Stimulated activated CD8-positive, alpha-beta memory T cell treated with anti-CD3 and anti-CD28 coated beads, Interleukin-2, amount 100 ng/mL, for 48 hours (primary cell): Measurements from ENCODE around the gene RAB3C.
"Not testable (repeated sequence)": the region's sequence is repeated elsewhere in the genome, so short reads cannot be mapped to it uniquely, and the experiment has no call there.

ENCODE experiments used
- DNase-seq, 2 donors: peaks; one replicate each; pipeline ENCODE4 v3.0.0-alpha.2; 2020; ENCODE audit warnings: low read depth in 2 of 2

The RAB3C gene

GRCh38 chr5:58602889-58603288 lies 20.0 kb downstream of the RAB3C start:
- not testable (repeated sequence) for DNase-seq

- no peak for DNase-seq
These were observed 23.2 kb downstream of the RAB3C start for GRCh38 chr5:58606064-58606463.

- DNase-seq = no peak
These were observed 33.1 kb downstream of the RAB3C start for GRCh38 chr5:58615972-58616371.

GRCh38 chr5:58617241-58617640 lies 34.4 kb downstream of the RAB3C start:
- no peak for DNase-seq

- no peak for DNase-seq
These were observed 37.5 kb downstream of the RAB3C start for GRCh38 chr5:58620336-58620735.

GRCh38 chr5:58622936-58623871 lies 40.3 kb downstream of the RAB3C start:
- no peak for DNase-seq

- DNase-seq = no peak
These were observed 45.8 kb downstream of the RAB3C start for GRCh38 chr5:58628626-58629025.

- no peak for DNase-seq
These were observed 46.6 kb downstream of the RAB3C start for GRCh38 chr5:58629271-58630159.

GRCh38 chr5:58631895-58632294 lies 49.0 kb downstream of the RAB3C start:
- no peak for DNase-seq

GRCh38 chr5:58635416-58635815 lies 52.5 kb downstream of the RAB3C start:
- no peak for DNase-seq

GRCh38 chr5:58640011-58640410 lies 57.1 kb downstream of the RAB3C start:
- DNase-seq = no peak

- no peak for DNase-seq
These were observed 58.7 kb downstream of the RAB3C start for GRCh38 chr5:58641533-58641932.

GRCh38 chr5:58648846-58649245 lies 66.0 kb downstream of the RAB3C start:
- no peak for DNase-seq

GRCh38 chr5:58649716-58650115 lies 66.8 kb downstream of the RAB3C start:
- DNase-seq = no peak

- no peak for DNase-seq
These were observed 70.6 kb downstream of the RAB3C start for GRCh38 chr5:58653521-58653920.

GRCh38 chr5:58666141-58666540 lies 83.3 kb downstream of the RAB3C start:
- no peak for DNase-seq

- DNase-seq = no peak
These were observed 84.0 kb downstream of the RAB3C start for GRCh38 chr5:58666598-58667581.

- no peak for DNase-seq
These were observed 87.7 kb downstream of the RAB3C start for GRCh38 chr5:58670582-58670981.

GRCh38 chr5:58671155-58671554 lies 88.3 kb downstream of the RAB3C start:
- DNase-seq = no peak

- DNase-seq = no peak
These were observed 89.6 kb downstream of the RAB3C start for GRCh38 chr5:58672521-58672920.

- DNase-seq = no peak
These were observed 91.2 kb downstream of the RAB3C start for GRCh38 chr5:58674070-58674469.
